GM21825 (cell line): Measurements from ENCODE around the gene GOLGA8J.
"Not testable (repeated sequence)": the region's sequence is repeated elsewhere in the genome, so short reads cannot be mapped to it uniquely, and the experiment has no call there.

Experiments
- ATAC-seq: cut with Tn5 transposase; IDR thresholded peaks from one replicate; pipeline ENCODE4 v1.9.1; 2021; ENCODE audit warnings: mild to moderate bottlenecking, moderate library complexity; ENCODE audit not compliant: unreplicated experiment

Gene GOLGA8J

DNA sequence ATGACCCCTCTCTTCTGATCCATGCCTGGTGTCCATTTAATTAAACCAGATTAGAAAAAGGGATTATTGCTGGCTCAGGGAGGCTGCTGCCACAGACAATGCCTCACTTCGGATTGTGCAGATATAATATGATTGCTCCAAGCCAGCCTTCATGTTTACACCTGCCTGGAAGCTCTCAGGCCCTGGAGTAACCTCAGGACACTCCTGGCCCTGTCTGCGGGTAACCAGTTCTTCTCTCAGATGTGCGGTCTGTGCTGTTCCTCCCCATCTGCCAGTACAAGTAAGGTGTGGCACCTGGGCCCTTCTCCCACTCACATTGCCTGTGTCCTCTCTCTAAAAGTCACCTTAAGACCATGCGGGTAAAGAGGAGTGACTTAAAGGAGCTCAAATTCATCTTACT lies 8.8 kb upstream of the GOLGA8J start:
- ATAC-seq, result no peak

DNA sequence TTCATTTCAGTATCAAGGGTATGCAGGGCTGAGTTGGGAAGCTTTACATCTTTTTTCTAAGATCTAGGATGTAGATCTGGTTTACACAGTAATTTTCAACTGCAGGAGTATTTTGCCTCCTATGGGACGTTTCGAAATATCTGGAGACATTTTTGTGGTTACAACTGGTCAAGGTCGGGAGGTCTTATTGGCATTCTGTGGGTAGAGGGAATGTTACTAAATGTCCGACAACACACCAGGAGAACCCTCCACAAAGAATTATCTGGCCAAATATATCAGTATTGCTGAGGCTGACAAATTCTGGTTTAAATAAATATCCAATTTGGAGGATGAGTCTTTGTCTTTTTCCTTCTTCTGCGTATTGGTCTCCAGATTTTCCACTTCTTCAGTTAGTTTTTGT lies 1.9 kb upstream of the GOLGA8J start:
- ATAC-seq, result not testable (repeated sequence)

DNA sequence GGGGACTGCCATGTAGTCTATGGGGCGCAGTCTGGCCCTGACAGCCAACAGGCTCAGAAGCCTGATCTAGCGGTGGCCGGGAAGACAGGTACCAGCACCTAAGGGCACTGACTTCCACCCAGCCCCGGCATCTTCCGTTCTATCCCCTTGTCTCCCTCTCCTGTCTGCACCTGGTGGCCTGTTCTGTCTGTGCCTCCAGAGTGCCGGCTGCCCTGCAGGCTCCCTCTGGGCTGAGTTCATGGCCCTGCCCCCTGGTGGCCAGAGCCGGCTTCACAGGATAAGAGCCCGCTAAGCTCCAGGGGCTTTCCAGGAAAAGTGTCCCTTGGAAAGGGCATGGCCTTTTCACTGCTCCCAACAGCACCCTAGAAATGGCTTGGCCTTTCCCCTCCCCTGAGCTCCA lies 15.1 kb downstream of the GOLGA8J start:
- not testable (repeated sequence) for ATAC-seq

DNA sequence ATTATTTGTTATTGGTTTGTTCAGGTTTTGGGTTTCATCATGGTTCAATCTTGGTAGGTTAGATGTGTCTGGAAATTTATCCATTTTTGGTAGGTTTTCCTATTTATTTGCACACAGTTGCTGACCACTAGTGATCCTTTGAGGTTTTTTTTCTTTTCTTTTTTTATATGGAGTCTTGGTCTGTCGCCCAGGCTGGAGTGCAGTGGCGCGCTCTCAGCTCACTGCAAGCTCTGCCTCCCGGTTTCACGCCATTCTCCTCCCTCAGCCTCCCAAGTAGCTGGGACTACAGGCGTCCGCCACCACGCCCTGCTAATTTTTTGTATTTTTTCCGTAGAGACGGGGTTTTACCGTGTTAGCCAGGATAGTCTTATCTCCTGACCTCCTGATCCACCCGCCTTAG lies 20.1 kb downstream of the GOLGA8J start:
- not testable (repeated sequence) for ATAC-seq

DNA sequence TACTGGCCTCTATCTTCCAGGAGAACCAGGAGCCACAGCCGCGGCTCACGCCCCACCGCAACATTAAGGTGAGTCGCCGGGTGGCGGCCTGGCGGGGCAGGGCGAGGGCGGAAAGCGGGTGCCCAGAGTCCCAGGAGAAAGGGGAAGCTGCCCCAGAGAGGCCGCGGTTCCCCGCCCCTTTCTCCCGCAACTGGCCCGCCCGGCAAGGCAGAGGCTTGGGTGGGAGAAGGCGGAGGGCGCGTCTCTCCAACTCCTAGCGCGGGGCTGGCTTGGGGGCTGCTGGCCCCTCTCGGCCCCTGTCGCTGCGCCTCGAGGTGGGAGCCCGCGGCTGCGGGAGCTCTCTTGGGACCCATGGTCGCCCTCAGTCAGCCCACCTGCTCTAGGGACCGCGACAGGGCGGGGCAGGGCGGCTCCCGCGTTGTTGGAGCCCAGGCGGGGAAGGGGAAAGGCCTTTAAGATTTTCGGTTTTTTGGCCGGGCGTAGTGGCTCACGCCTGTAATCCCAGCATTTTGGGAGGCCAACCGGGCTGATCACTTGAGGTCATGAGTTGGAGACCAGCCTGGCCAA lies 21.3 kb downstream of the GOLGA8J start:
- not testable (repeated sequence) for ATAC-seq

DNA sequence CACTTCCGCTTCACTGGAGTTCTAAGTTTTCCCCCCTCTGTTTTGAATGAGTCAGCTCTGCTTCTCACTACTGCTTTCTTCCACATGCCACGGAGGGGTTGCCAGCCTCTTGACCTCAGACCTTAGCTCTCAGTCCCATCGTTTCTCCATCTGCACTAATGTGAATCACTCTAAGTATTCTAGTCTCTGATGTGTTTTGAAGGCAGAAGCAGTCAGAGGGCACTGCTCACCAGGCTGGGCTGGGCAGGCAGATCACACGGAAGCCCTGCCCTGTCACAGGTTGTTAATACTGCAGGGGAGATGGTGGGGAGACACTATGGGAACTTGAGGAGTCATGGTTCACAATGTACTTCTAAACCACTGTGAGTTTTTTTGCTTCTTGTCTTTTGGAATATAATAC lies 27.8 kb downstream of the GOLGA8J start:
- ATAC-seq, result not testable (repeated sequence)

DNA sequence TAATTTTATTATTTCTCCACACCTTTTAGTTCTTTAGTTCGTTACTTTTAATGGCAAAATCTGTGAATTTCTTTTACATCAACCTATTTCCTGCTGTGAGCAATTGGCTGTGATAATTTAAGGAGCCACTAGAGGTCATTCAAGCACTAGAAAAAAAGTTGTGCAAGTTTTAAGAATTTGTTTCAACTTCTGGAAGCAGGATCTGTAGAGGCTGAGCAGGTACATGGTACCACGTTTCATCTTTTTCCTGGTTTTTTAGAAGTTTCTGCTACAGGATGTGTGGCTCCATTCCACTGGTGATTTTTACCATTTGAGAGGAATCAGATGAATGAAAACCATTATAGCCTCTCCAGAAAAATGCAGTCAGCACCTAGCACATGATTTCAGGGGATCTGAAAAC lies 47.3 kb downstream of the GOLGA8J start:
- not testable (repeated sequence) for ATAC-seq

DNA sequence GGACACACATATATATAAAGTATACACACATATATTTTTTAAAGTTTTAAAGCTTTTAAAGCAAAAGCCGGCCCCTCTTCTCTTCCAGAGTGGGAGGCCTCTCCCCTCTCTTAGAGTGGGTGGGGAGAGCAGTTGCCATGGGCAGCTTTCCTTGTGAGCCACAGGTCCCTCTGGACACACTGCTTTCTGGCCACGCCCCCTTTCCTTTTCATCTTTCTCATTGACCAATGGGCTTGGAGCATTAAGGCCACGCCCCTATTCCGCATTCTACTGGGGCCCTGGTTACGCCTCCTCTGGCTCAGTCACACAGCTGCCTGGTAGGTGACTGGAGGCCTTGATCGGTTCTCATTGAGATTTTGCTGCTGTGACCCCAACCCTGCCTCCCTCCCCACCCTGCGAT lies 52.0 kb downstream of the GOLGA8J start, which contains the start of gene GOLGA8T:
Gene GOLGA8T, plus strand, starts transcription at position 301 of the 400 bp plus-strand sequence. Its CDS starts 98 bp downstream, at position 399.
- not testable (repeated sequence) for ATAC-seq
